ENCODE measurements around the gene CCN6. TPM values are rescaled to one million over a fixed set of nuclear protein-coding genes. Genes with fewer than 3 reads are reported as not detected.

The CCN6 gene
- total RNA-seq, 1 experiment from 2014 or later, result not detected

- Histone ChIP-seq H3K79me1 (ENCODE audit: insufficient read depth, low read depth, low read length, poor library complexity, severe bottlenecking) (no peaks in the 10 kb centered on the region), H4K91ac (ENCODE audit: insufficient read length, low read depth, low read length) (no peak overlapping the region), H3T11ph (ENCODE audit: low read length) (no peak overlapping the region), H3K23me2 (ENCODE audit: insufficient read length, low read depth, low read length, poor library complexity, severe bottlenecking) (no peaks in the 10 kb centered on the region), H3K4me1 (ENCODE audit: insufficient read depth, low read length) (no peaks in the 10 kb centered on the region), H2BK20ac (ENCODE audit: low read depth, low read length, poor library complexity, severe bottlenecking) (no peak overlapping the region), H3K23ac (ENCODE audit: insufficient read length, low read depth, low read length) (no peak overlapping the region), H3K27me3 (ENCODE audit: insufficient read depth, low read length) (no peaks in the 10 kb centered on the region), H2AK5ac (ENCODE audit: insufficient read length, low read length) (no peak overlapping the region), H2BK12ac (ENCODE audit: insufficient read length, low read depth, low read length) (no peak overlapping the region), H3K9ac (ENCODE audit: extremely low read depth, insufficient read length, low read length) (no peak overlapping the region), H4K20me1 (ENCODE audit: control insufficient read depth, insufficient read depth, insufficient read length) (no peaks in the 10 kb centered on the region), H3K4me2 (ENCODE audit: insufficient read depth, insufficient read length, low read length) (no peak overlapping the region), H3K14ac (ENCODE audit: insufficient read depth, low read length) (no peak overlapping the region), H4K5ac (ENCODE audit: insufficient read length, low read depth, low read length) (no peak overlapping the region), H3K27ac (ENCODE audit: insufficient read length, low read depth, low read length) (no peak overlapping the region), H2BK5ac (ENCODE audit: insufficient read length, low read length) (no peak overlapping the region), H3K56ac (ENCODE audit: insufficient read length, low read depth, low read length) (no peak overlapping the region), H2BK15ac (ENCODE audit: low read depth, low read length) (no peak overlapping the region), H4K8ac (replicated peaks; ENCODE audit: insufficient read length, low read depth, low read length) (no peak overlapping the region), H2BK120ac (ENCODE audit: low read depth, low read length, poor library complexity, severe bottlenecking) (no peak overlapping the region), H3K79me2 (ENCODE audit: insufficient read depth, low read length) (no peaks in the 10 kb centered on the region), H3K18ac (ENCODE audit: insufficient read length, low read depth, low read length) (no peak overlapping the region), H3K9me3 (ENCODE audit: control insufficient read depth, low read depth, low read length) (no peaks in the 10 kb centered on the region), H3K4ac (ENCODE audit: low read depth, low read length) (no peak overlapping the region), H2AFZ (ENCODE audit: low read length) (no peak overlapping the region)
- Mint-ChIP-seq H3K27me3 (ENCODE audit: low read depth) (no peaks in the 10 kb centered on the region; the same call in 1 of the 2 replicates), H3K4me3 (no peak overlapping the region), H3K36me3 (ENCODE audit: insufficient read depth in 1 of 3, low read depth in 3 of 3) (peaks cover 0 to 11% (median 0%) of the 10 kb centered on the region in 3 experiments; a peak in 3 of 7 replicates), H3K9me3 (peaks cover 4 to 12% of the 10 kb centered on the region in 2 experiments; a peak in 4 of 5 replicates), H3K27ac (no peak overlapping the region), H3K4me1 (peaks cover 0 to 3% of the 10 kb centered on the region in 2 experiments; a peak in 2 of 4 replicates)
- TF ChIP-seq CTCF (conservative IDR thresholded peaks at IDR 0.05), result no peak
- no peak for DNase-seq
- no CpG with 5 or more reads among the region's 6 CpGs for WGBS (ENCODE audit: extremely low coverage, insufficient read length, low lambda C conversion rate)
Observed at GRCh38 chr6:112021691-112022310, 32.1 kb upstream of the CCN6 start.
